Mesenchymal stem cell (in vitro differentiated cells and primary cell): Measurements from ENCODE around the gene IPCEF1.

Experiments used
- DNase-seq: peaks from one replicate; pipeline ENCODE4 v3.0.0-alpha.2; 2013
- H2AFZ ChIP-seq: one replicate; pipeline ENCODE4 v1.6.1; 2013; ENCODE audit warnings: low read depth, mild to moderate bottlenecking, control low read depth, inconsistent platforms, low read length, moderate library complexity
- H2AK5ac ChIP-seq: 2 replicates; pipeline ENCODE4 v1.6.1; 2013; ENCODE audit warnings: low read length, moderate library complexity, mild to moderate bottlenecking, inconsistent platforms; ENCODE audit not compliant: severe bottlenecking
- H2BK120ac ChIP-seq: one replicate; pipeline ENCODE4 v1.6.1; 2013; ENCODE audit warnings: low read depth, mild to moderate bottlenecking, inconsistent platforms, low read length, moderate library complexity
- H2BK12ac ChIP-seq, 2 experiments: one replicate each; pipeline ENCODE4 v1.6.1; 2013; ENCODE audit warnings: inconsistent platforms in 2 of 2, low read length in 2 of 2, mild to moderate bottlenecking in 2 of 2, moderate library complexity in 2 of 2, control low read depth in 1 of 2
- H2BK15ac ChIP-seq: one replicate; pipeline ENCODE4 v1.6.1; 2013; ENCODE audit warnings: mild to moderate bottlenecking, low read depth, inconsistent platforms; ENCODE audit not compliant: poor library complexity, severe bottlenecking
- H2BK5ac ChIP-seq: 2 replicates; pipeline ENCODE4 v1.6.1; 2013; ENCODE audit warnings: low read depth, mild to moderate bottlenecking, low read length, control low read depth, inconsistent platforms; ENCODE audit not compliant: poor library complexity, severe bottlenecking
- H3K14ac ChIP-seq, 2 experiments: one replicate each; pipeline ENCODE4 v1.6.1; 2013; ENCODE audit warnings: inconsistent platforms in 2 of 2, low read length in 2 of 2, control low read depth in 1 of 2, mild to moderate bottlenecking in 1 of 2, moderate library complexity in 1 of 2
- H3K18ac ChIP-seq, 2 experiments: one replicate each; pipeline ENCODE4 v1.6.1; 2013; ENCODE audit warnings: inconsistent platforms in 2 of 2, low read length in 2 of 2, control low read depth in 1 of 2, low read depth in 1 of 2, mild to moderate bottlenecking in 1 of 2
- H3K23ac ChIP-seq, 2 experiments: one replicate each; pipeline ENCODE4 v1.6.1; 2013; ENCODE audit warnings: inconsistent platforms in 2 of 2, low read length in 2 of 2, mild to moderate bottlenecking in 2 of 2, moderate library complexity in 2 of 2, control low read depth in 1 of 2
- H3K27ac ChIP-seq: 2 replicates; pipeline ENCODE4 v1.5.1; 2013; ENCODE audit warnings: mild to moderate bottlenecking, moderate library complexity, low read length, control low read depth, inconsistent platforms; ENCODE audit not compliant: poor library complexity, severe bottlenecking
- H3K27me3 ChIP-seq, 2 experiments: 2 replicates each; pipeline versions ENCODE4 v1.6.1 to v1.7.0; 2013; ENCODE audit warnings: low read length in 2 of 2, mild to moderate bottlenecking in 2 of 2, moderate library complexity in 2 of 2, control low read depth in 1 of 2, inconsistent platforms in 1 of 2; ENCODE audit not compliant: control insufficient read depth in 1 of 2, insufficient read depth in 1 of 2
- H3K36me3 ChIP-seq, 2 experiments: 2 replicates each; pipeline versions ENCODE4 v1.6.1 to v1.7.0; 2013; ENCODE audit warnings: low read length in 2 of 2, control low read depth in 1 of 2, inconsistent platforms in 1 of 2, low read depth in 1 of 2, mild to moderate bottlenecking in 1 of 2; ENCODE audit not compliant: insufficient read depth in 2 of 2, control insufficient read depth in 1 of 2
- H3K4ac ChIP-seq, 2 experiments: one replicate each; pipeline ENCODE4 v1.6.1; 2013; ENCODE audit warnings: inconsistent platforms in 2 of 2, low read length in 2 of 2, mild to moderate bottlenecking in 2 of 2, moderate library complexity in 2 of 2, control low read depth in 1 of 2, low read depth in 1 of 2
- H3K4me1 ChIP-seq: 2 replicates; pipeline ENCODE4 v1.6.1; 2013; ENCODE audit warnings: low read depth, low read length, control low read depth; ENCODE audit not compliant: control insufficient read depth, insufficient read depth
- H3K4me2 ChIP-seq: 2 replicates; pipeline ENCODE4 v1.6.1; 2013; ENCODE audit warnings: low read length, mild to moderate bottlenecking, inconsistent platforms; ENCODE audit not compliant: poor library complexity, severe bottlenecking
- H3K4me3 ChIP-seq, 2 experiments: 2 replicates each; pipeline versions ENCODE4 v1.5.1 to v1.7.0; 2013; ENCODE audit warnings: low read length in 2 of 2, mild to moderate bottlenecking in 2 of 2, control low read depth in 1 of 2, low read depth in 1 of 2; ENCODE audit not compliant: insufficient read depth in 1 of 2
- H3K79me1 ChIP-seq: replicated peaks from 2 replicates; pipeline ENCODE4 v1.6.1; 2013; ENCODE audit warnings: mild to moderate bottlenecking, control low read depth, low read length, inconsistent platforms; ENCODE audit not compliant: poor library complexity, severe bottlenecking
- H3K9ac ChIP-seq: 2 replicates; pipeline ENCODE4 v1.7.0; 2013; ENCODE audit warnings: mild to moderate bottlenecking, low read length, moderate library complexity
- H3K9me3 ChIP-seq: 2 replicates; pipeline ENCODE4 v1.7.0; 2013; ENCODE audit warnings: mild to moderate bottlenecking, low read length; ENCODE audit not compliant: control insufficient read depth
- H4K8ac ChIP-seq: one replicate; pipeline ENCODE4 v1.6.1; 2013; ENCODE audit warnings: inconsistent platforms, mild to moderate bottlenecking, low read length, moderate library complexity
- H4K91ac ChIP-seq: one replicate; pipeline ENCODE4 v1.6.1; 2013; ENCODE audit warnings: mild to moderate bottlenecking, low read length, inconsistent platforms
- WGBS: methylation state at CpG from one replicate; pipeline ENCODE4 v1.1.7; 2013; ENCODE audit warnings: mixed read lengths; 5-methylcytosine and 5-hydroxymethylcytosine counted together

Gene IPCEF1

DNA sequence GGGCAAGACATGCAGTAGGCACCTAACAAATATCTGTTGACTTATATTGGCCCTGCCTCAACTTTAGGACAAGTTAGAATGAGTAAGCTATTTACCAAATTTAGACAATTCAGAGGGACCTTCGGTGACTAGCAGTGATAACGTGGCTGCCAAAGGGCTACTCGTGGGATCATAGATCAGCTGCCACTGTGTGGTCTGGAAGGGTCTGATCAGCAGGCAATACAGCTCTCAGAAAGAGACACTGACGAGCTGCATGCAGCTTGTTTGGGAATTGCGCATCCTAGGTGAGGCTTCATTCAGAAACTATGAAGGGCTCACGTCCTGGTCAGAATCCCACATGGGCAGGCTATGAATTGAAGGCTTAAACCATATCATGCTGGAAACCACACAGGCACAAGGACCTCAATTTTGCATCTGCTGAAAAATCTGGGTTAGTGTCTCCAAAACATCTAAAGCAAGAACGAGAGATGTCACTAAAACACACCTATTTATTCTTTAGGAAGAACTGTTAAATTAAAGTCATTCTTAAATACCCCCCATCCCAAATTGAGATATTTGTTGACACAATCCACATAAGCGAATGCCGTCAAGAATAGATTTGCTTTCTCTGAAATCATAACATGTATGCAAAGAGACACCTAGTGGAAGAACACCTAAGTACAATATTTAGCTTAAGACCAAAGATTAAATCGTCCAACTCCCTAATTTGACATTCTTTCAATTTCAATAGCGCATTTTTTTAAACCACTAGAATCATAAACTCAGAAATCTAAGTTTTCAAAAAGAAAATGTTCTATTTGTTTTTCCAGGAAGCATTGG is 79.6 kb downstream of the IPCEF1 start:
- no peak overlapping the region for H3K4me2 ChIP-seq
- H3K9ac ChIP-seq, result peak overlapping the region; percentile 28
- H3K9me3 ChIP-seq, result no peaks in the 10 kb centered on the region
- no peak overlapping the region for H3K18ac ChIP-seq
- no peak overlapping the region for H2BK15ac ChIP-seq
- H3K27me3 ChIP-seq, result no peaks in the 10 kb centered on the region
- H3K27ac ChIP-seq, result no peak overlapping the region
- H2BK12ac ChIP-seq, result peak overlapping the region in 1 of 2 experiments; percentile 15
- H2BK120ac ChIP-seq, result no peak overlapping the region
- no peak overlapping the region for H2BK5ac ChIP-seq
- no peak overlapping the region for H3K4me3 ChIP-seq
- no peak overlapping the region for H3K14ac ChIP-seq
- H2AK5ac ChIP-seq, result no peak overlapping the region
- H3K79me1 ChIP-seq, result no peaks in the 10 kb centered on the region
- H3K4ac ChIP-seq, result no peak overlapping the region
- WGBS, result 72% methylated on average over 11 of the region's 11 CpGs
- no peaks in the 10 kb centered on the region for H3K36me3 ChIP-seq
- H2AFZ ChIP-seq, result no peak overlapping the region
- H3K23ac ChIP-seq, result no peak overlapping the region
- no peaks in the 10 kb centered on the region for H3K4me1 ChIP-seq
- H4K91ac ChIP-seq, result no peak overlapping the region
- no peak overlapping the region for H4K8ac ChIP-seq
- DNase-seq, result peak; percentile 39

DNA sequence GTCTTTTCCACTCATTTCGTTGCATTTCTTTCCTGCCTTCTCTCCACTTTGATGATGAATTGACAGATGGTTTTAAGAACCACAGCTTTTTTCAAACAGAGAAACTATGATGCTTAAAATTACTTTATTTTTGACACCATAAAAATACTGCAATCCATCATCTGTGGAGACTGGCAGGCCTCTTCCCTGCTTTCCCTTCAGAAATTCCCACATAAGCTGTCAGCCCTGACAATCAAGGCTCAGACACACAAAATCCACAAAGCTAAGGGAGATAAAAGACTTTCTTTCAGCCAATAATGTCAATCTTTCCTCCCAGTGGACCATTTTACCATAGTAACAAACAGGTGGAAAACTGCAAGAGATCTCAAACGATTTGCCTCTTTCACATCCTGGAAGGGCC is 82.4 kb downstream of the IPCEF1 start:
- Histone ChIP-seq H3K9me3 (no peaks in the 10 kb centered on the region), H2BK120ac (no peak overlapping the region), H3K4me2 (no peak overlapping the region), H3K4ac (no peak overlapping the region), H3K9ac (no peak overlapping the region), H2BK12ac (no peak overlapping the region), H2AK5ac (no peak overlapping the region), H3K18ac (no peak overlapping the region), H2AFZ (no peak overlapping the region), H3K23ac (no peak overlapping the region), H2BK5ac (no peak overlapping the region), H3K4me3 (no peak overlapping the region), H3K27ac (no peak overlapping the region), H4K91ac (no peak overlapping the region), H3K36me3 (no peaks in the 10 kb centered on the region), H3K4me1 (no peaks in the 10 kb centered on the region), H3K14ac (no peak overlapping the region), H3K27me3 (no peaks in the 10 kb centered on the region), H4K8ac (no peak overlapping the region), H2BK15ac (no peak overlapping the region), H3K79me1 (no peaks in the 10 kb centered on the region)
- no peak for DNase-seq
- WGBS, result 91% methylated on average over 2 of the region's 2 CpGs

DNA sequence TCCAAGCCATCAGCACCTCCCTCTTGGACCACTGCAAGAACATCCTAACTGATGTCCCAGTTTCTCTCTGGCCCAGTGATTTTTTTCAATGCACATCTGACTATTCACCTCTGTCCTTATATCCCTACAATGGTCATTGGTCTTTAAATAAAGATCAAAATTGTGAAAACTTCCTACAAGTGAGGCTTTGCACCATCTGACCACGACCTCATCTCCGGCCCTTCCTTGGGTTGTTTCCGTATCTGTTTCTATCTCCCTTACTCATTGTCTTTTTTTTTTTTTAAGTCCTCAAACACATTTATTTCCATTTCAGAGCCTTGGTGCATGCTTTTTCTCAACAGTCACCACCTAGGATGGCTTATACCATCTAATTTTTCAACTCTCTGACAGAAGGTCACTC is 88.1 kb downstream of the IPCEF1 start:
- Histone ChIP-seq H4K91ac (no peak overlapping the region), H3K4me1 (no peaks in the 10 kb centered on the region), H3K18ac (no peak overlapping the region), H3K9me3 (no peaks in the 10 kb centered on the region), H3K4me3 (no peak overlapping the region), H3K4ac (no peak overlapping the region), H3K79me1 (no peaks in the 10 kb centered on the region), H4K8ac (no peak overlapping the region), H3K36me3 (no peaks in the 10 kb centered on the region), H3K27me3 (no peaks in the 10 kb centered on the region), H2BK15ac (no peak overlapping the region), H2BK5ac (no peak overlapping the region), H2BK120ac (no peak overlapping the region), H2BK12ac (no peak overlapping the region), H3K14ac (no peak overlapping the region), H3K9ac (no peak overlapping the region), H3K4me2 (no peak overlapping the region), H2AK5ac (no peak overlapping the region), H3K27ac (no peak overlapping the region), H2AFZ (no peak overlapping the region), H3K23ac (no peak overlapping the region)
- WGBS, result 90% methylated on average over 3 of the region's 3 CpGs
- DNase-seq, result no peak

DNA sequence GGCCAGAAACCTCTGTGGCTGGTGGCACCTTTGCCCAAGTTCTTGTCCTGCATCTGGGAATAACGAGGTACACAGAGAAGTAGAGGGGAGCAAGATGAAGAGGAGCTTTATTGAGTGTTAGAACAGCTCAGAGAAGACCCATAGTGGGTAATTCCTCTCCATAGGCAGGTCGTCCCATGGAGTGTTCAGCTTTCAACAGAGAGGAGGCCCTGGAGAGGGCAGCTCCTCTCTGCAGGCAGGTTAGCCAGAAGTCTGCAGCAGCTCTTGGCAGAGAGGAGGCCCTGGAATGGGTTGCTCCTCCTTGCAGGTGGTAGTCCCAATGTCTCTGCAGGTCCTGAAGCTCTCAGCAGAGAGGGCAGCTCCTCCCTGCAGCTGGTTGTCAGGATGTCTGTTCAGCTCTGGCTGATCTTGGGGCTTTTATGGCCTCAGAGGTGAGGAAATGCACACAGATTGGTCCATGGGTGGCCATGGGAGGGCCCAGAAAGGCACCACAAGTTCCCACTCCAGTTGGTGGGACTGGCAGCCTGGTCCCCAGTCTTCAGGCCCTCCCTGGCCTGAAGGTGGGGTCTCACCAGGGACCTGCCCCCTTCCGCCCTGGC is 89.0 kb downstream of the IPCEF1 start:
- no peaks in the 10 kb centered on the region for H3K27me3 ChIP-seq
- 70% methylated on average over 3 of the region's 3 CpGs for WGBS
- DNase-seq, result no peak

More for the DNA sequence above, 89.0 kb downstream of the IPCEF1 start:
- Histone ChIP-seq H3K4me3 (no peak overlapping the region), H3K4me2 (no peak overlapping the region), H3K79me1 (no peaks in the 10 kb centered on the region), H3K4ac (no peak overlapping the region), H2BK5ac (no peak overlapping the region), H3K14ac (no peak overlapping the region), H2BK12ac (no peak overlapping the region), H3K9me3 (no peaks in the 10 kb centered on the region), H2AFZ (no peak overlapping the region), H3K36me3 (no peaks in the 10 kb centered on the region), H4K91ac (no peak overlapping the region), H3K23ac (no peak overlapping the region), H2BK15ac (no peak overlapping the region), H4K8ac (no peak overlapping the region), H3K4me1 (no peaks in the 10 kb centered on the region), H3K9ac (no peak overlapping the region), H3K18ac (no peak overlapping the region), H3K27ac (no peak overlapping the region), H2BK120ac (no peak overlapping the region), H2AK5ac (no peak overlapping the region)
